WTC11 (cell line): ENCODE results near the gene GFOD1. TPM values are rescaled to one million over a fixed set of nuclear protein-coding genes. Genes with fewer than 3 reads are reported as not detected.

Experiments used
- ATAC-seq: fragments of 200-7000 bp; cut with Tn5 transposase; 2 replicates; pipeline ENCODE4 v1.10.0; 2021; ENCODE audit warnings: mild to moderate bottlenecking, moderate library complexity
- CTCF ChIA-PET: fragments of 300-600 bp; sonication (Branson Sonifier 250); formaldehyde crosslinking; loops from one replicate; lab custom pipeline; 2021; ENCODE audit warnings: antibody characterized with exemption; lab: Charles Lee
- POLR2A ChIA-PET: fragments of 350-600 bp; sonication (Branson Sonifier 250); formaldehyde crosslinking; loops from one replicate; lab custom pipeline; 2021; ENCODE audit warnings: antibody characterized with exemption; lab: Charles Lee
- DNase-seq: peaks from one replicate; pipeline ENCODE4 v3.0.0; 2021; ENCODE audit warnings: low spot score
- H3K27ac Mint-ChIP-seq: 2 replicates; pipeline ENCODE4 v1.8.0; 2021; ENCODE audit warnings: mixed read lengths
- H3K27me3 Mint-ChIP-seq: 2 replicates; pipeline ENCODE4 v1.8.0; 2021; ENCODE audit warnings: low read depth, mild to moderate bottlenecking, moderate library complexity, mixed read lengths
- H3K36me3 Mint-ChIP-seq: 2 replicates; pipeline ENCODE4 v1.8.0; 2021; ENCODE audit warnings: mixed read lengths
- H3K4me1 Mint-ChIP-seq: 2 replicates; pipeline ENCODE4 v1.8.0; 2022; ENCODE audit warnings: mixed read lengths
- H3K4me3 Mint-ChIP-seq: 2 replicates; pipeline ENCODE4 v1.8.0; 2021; ENCODE audit warnings: mild to moderate bottlenecking, moderate library complexity, mixed read lengths
- H3K9me3 Mint-ChIP-seq: 2 replicates; pipeline ENCODE4 v1.8.0; 2021; ENCODE audit warnings: mixed read lengths
- CREB1 ChIP-seq: sonication (generic); formaldehyde crosslinking; IDR thresholded peaks from 2 replicates; pipeline ENCODE4 v1.8.0; 2023; ENCODE audit warnings: mild to moderate bottlenecking, missing genetic modification reagents
- CREM ChIP-seq: sonication (generic); formaldehyde crosslinking; IDR thresholded peaks from 2 replicates; pipeline ENCODE4 v1.8.1; 2022; ENCODE audit warnings: mild to moderate bottlenecking, missing genetic modification reagents, moderate library complexity
- CTCF ChIP-seq: fragments of 200-600 bp; IDR thresholded peaks from 2 replicates; pipeline ENCODE4 v1.8.0; 2022; ENCODE audit warnings: antibody characterized with exemption
- E2F4 ChIP-seq: sonication (generic); formaldehyde crosslinking; IDR thresholded peaks from 2 replicates; pipeline ENCODE4 v1.8.1; 2022; ENCODE audit warnings: low read depth, mild to moderate bottlenecking, moderate library complexity, missing genetic modification reagents, borderline replicate concordance
- ELF4 ChIP-seq: sonication (generic); formaldehyde crosslinking; IDR thresholded peaks from 2 replicates; pipeline ENCODE4 v1.8.1; 2022; ENCODE audit warnings: low read depth, mild to moderate bottlenecking, moderate library complexity, missing genetic modification reagents
- ESRRA ChIP-seq: sonication (generic); formaldehyde crosslinking; IDR thresholded peaks from 2 replicates; pipeline ENCODE4 v1.8.1; 2022; ENCODE audit warnings: mild to moderate bottlenecking, missing genetic modification reagents, borderline replicate concordance
- ETV6 ChIP-seq: sonication (generic); formaldehyde crosslinking; IDR thresholded peaks from 2 replicates; pipeline ENCODE4 v1.8.1; 2022; ENCODE audit warnings: mild to moderate bottlenecking, missing genetic modification reagents
- FOXJ3 ChIP-seq: sonication (generic); formaldehyde crosslinking; IDR thresholded peaks from 2 replicates; pipeline ENCODE4 v1.9.0; 2021; ENCODE audit warnings: missing genetic modification reagents, mild to moderate bottlenecking, borderline replicate concordance
- FOXP4 ChIP-seq: sonication (generic); formaldehyde crosslinking; IDR thresholded peaks from 2 replicates; pipeline ENCODE4 v1.8.0; 2022; ENCODE audit warnings: mild to moderate bottlenecking, missing genetic modification reagents
- GTF2I ChIP-seq: fragments of 250-450 bp; sonication (Bioruptor Pico); conservative IDR thresholded peaks from 2 replicates; pipeline ENCODE4 v1.4.0; 2021; ENCODE audit warnings: mild to moderate bottlenecking
- HMGA2 ChIP-seq: fragments of 250-450 bp; sonication (Bioruptor Pico); IDR thresholded peaks from 2 replicates; pipeline ENCODE4 v1.4.0; 2021; ENCODE audit warnings: mild to moderate bottlenecking, moderate library complexity
- NFYB ChIP-seq: sonication (generic); formaldehyde crosslinking; conservative IDR thresholded peaks from 2 replicates; pipeline ENCODE4 v1.8.0; 2022; ENCODE audit warnings: low read depth, missing genetic modification reagents
- NR1H2 ChIP-seq: sonication (generic); formaldehyde crosslinking; IDR thresholded peaks from 2 replicates; pipeline ENCODE4 v1.9.0; 2021; ENCODE audit warnings: mild to moderate bottlenecking, moderate library complexity, missing genetic modification reagents
- NR3C1 ChIP-seq: sonication (generic); formaldehyde crosslinking; conservative IDR thresholded peaks from 2 replicates; pipeline ENCODE4 v1.8.1; 2023; ENCODE audit warnings: low read depth, mild to moderate bottlenecking, missing genetic modification reagents
- OVOL2 ChIP-seq: fragments of 250-450 bp; sonication (Bioruptor Pico); IDR thresholded peaks from 2 replicates; pipeline ENCODE4 v1.9.0; 2021; ENCODE audit warnings: mild to moderate bottlenecking, borderline replicate concordance
- PRDM15 ChIP-seq: sonication (generic); formaldehyde crosslinking; IDR thresholded peaks from 2 replicates; pipeline ENCODE4 v1.8.0; 2022; ENCODE audit warnings: missing genetic modification reagents
- PRRX2 ChIP-seq: fragments of 250-450 bp; sonication (Bioruptor Pico); IDR thresholded peaks from 2 replicates; pipeline ENCODE4 v1.8.0; 2021; ENCODE audit warnings: mild to moderate bottlenecking
- SMAD4 ChIP-seq: sonication (generic); formaldehyde crosslinking; IDR thresholded peaks from 2 replicates; pipeline ENCODE4 v1.8.0; 2022; ENCODE audit warnings: mild to moderate bottlenecking, missing genetic modification reagents
- TP53 ChIP-seq: sonication (generic); formaldehyde crosslinking; IDR thresholded peaks from 2 replicates; pipeline ENCODE4 v1.8.1; 2023; ENCODE audit warnings: mild to moderate bottlenecking, missing genetic modification reagents
- ZNF138 ChIP-seq: sonication (generic); formaldehyde crosslinking; conservative IDR thresholded peaks from 2 replicates; pipeline ENCODE4 v1.8.1; 2022; ENCODE audit warnings: mild to moderate bottlenecking, moderate library complexity, missing genetic modification reagents
- ZNF281 ChIP-seq: sonication (generic); formaldehyde crosslinking; IDR thresholded peaks from 2 replicates; pipeline ENCODE4 v1.8.0; 2023; ENCODE audit warnings: mild to moderate bottlenecking, missing genetic modification reagents
- ZNF425 ChIP-seq: fragments of 250-450 bp; sonication (Bioruptor Pico); conservative IDR thresholded peaks from 2 replicates; pipeline ENCODE4 v1.9.0; 2021; ENCODE audit warnings: mild to moderate bottlenecking
- total RNA-seq: library from RNA; stranded (reverse); gene quantifications from 3 replicates; pipeline ENCODE4 v1.2.3, GENCODE V29; 2021

Gene GFOD1
- total RNA-seq, 1 experiment from 2014 or later, result 8.5 TPM

- ChIA-PET CTCF (no interaction called here), POLR2A (interaction anchor here (0.6 kb wide), 1 partner anchor 76 kb away, joined by 8 read pairs; no protein-coding TSS in a partner anchor)
- H3K4me1 Mint-ChIP-seq, result peaks cover 3% of the 10 kb centered on the region
- TF ChIP-seq FOXP4 (CRISPR knock-in tag) (no peak), NFYB (no peak), ETV6 (no peak), CREB1 (CRISPR knock-in tag) (no peak), ELF4 (CRISPR knock-in tag) (no peak), CREM (CRISPR knock-in tag) (no peak), ZNF425 (CRISPR knock-in tag) (no peak), FOXJ3 (CRISPR knock-in tag) (no peak)
- DNase-seq (no peak), ATAC-seq (no peak)
- H3K27me3 Mint-ChIP-seq, result no peaks in the 10 kb centered on the region; the same call in 1 of the 2 replicates
- H3K27ac Mint-ChIP-seq, result peak overlapping the region; percentile 88
- no peak overlapping the region for H3K4me3 Mint-ChIP-seq
- peaks cover 8% of the 10 kb centered on the region for H3K36me3 Mint-ChIP-seq
- peaks cover 11% of the 10 kb centered on the region for H3K9me3 Mint-ChIP-seq
Observed at GRCh38 chr6:13392462-13392861, 94.9 kb downstream of the GFOD1 start.

- DNase-seq, result no peak
- ChIA-PET CTCF (interaction anchor here (0.6 to 1.4 kb wide), 3 partner anchors 11 to 183 kb away, joined by 3 to 4 read pairs (median 4); partner anchors contain the start of gene SIRT5), POLR2A (no interaction called here)
- Mint-ChIP-seq H3K4me1 (peaks cover 4% of the 10 kb centered on the region; the same call in 1 of the 2 replicates), H3K9me3 (peaks cover 11% of the 10 kb centered on the region), H3K27me3 (no peaks in the 10 kb centered on the region; the same call in 1 of the 2 replicates), H3K36me3 (peaks cover 8% of the 10 kb centered on the region), H3K4me3 (no peak overlapping the region), H3K27ac (no peak overlapping the region)
- no peak for ATAC-seq
- TF ChIP-seq OVOL2 (no peak), ZNF281 (CRISPR knock-in tag) (no peak), FOXJ3 (CRISPR knock-in tag) (no peak), GTF2I (CRISPR knock-in tag) (no peak), HMGA2 (CRISPR knock-in tag) (no peak), NR3C1 (CRISPR knock-in tag) (no peak), SMAD4 (CRISPR knock-in tag) (no peak), CREB1 (CRISPR knock-in tag) (no peak), ESRRA (CRISPR knock-in tag) (no peak), ZNF138 (CRISPR knock-in tag) (no peak), E2F4 (CRISPR knock-in tag) (no peak), CTCF (no peak), PRDM15 (CRISPR knock-in tag) (no peak), PRRX2 (CRISPR knock-in tag) (no peak), NR1H2 (CRISPR knock-in tag) (no peak), TP53 (CRISPR knock-in tag) (no peak)
Observed at GRCh38 chr6:13391537-13391936, 95.9 kb downstream of the GFOD1 start.
